ENCODE results near the gene ADAMTS17. TPM values are rescaled to one million over a fixed set of nuclear protein-coding genes. Genes with fewer than 3 reads are reported as not detected.

ADAMTS17 gene
- total and polyA plus RNA-seq, 3 donors from 2014 or later = 6.8 to 17.8 (median 12.4) TPM

DNA sequence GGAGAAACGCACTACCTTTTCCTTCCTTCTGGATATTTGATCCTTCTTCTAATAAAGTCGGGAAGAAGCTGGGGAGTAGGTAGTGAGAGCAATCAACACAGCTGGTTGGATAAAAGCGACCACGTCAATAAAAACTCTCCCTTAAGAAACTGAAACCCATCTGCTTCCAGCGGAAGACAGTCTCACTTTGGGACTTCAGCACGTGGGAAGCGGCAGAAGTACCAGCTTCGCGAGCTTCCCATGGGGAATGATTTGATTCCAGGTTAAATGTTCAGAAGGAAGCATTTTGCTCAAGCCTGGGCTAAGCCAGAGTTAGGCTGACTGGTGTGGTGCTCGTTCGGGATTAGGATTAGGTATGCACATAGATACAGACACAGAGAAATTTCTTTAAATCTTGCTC is 346.2 kb downstream of the ADAMTS17 start:
- H3K27ac ChIP-seq = no peak overlapping the region
- no peak overlapping the region for H3K4me3 ChIP-seq
- no peaks in the 10 kb centered on the region for H3K36me3 ChIP-seq (ENCODE audit: low read depth, missing control alignments)
- no peaks in the 10 kb centered on the region for H3K27me3 ChIP-seq
- H3K9me3 ChIP-seq = no peaks in the 10 kb centered on the region
- no peak for TF ChIP-seq POLR2A (IDR thresholded peaks at IDR 0.05)
- 90 to 92% methylated on average over 11 of the region's 11 CpGs for WGBS, 2 donors
- intact Hi-C loops (cut with DNase I; ENCODE audit: low total_unique reads) = no loop called here
- H3K4me1 ChIP-seq = no peaks in the 10 kb centered on the region
- no peak for DNase-seq

DNA sequence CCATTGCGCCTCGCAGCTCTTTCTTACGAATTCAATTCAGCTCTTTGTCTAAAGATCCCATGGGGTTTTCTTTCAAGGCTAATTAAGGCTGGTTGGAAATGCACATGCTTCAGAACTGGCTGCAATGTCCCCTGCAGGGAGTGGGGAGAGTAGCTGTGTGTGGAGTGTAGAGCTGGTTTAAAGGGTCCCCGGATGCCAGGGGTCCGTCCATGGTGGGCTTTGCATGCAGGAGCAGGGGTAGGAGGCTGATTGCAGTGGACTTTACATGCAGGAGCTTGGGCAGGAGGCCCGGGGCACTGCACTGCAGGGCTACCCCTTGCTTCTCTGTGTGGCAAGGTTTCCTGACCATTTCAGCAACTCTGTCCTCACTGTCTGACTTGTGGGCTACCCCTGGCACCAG is 346.9 kb downstream of the ADAMTS17 start:
- TF ChIP-seq POLR2A (IDR thresholded peaks at IDR 0.05) = no peak
- TF ChIP-seq, protein P1, sequence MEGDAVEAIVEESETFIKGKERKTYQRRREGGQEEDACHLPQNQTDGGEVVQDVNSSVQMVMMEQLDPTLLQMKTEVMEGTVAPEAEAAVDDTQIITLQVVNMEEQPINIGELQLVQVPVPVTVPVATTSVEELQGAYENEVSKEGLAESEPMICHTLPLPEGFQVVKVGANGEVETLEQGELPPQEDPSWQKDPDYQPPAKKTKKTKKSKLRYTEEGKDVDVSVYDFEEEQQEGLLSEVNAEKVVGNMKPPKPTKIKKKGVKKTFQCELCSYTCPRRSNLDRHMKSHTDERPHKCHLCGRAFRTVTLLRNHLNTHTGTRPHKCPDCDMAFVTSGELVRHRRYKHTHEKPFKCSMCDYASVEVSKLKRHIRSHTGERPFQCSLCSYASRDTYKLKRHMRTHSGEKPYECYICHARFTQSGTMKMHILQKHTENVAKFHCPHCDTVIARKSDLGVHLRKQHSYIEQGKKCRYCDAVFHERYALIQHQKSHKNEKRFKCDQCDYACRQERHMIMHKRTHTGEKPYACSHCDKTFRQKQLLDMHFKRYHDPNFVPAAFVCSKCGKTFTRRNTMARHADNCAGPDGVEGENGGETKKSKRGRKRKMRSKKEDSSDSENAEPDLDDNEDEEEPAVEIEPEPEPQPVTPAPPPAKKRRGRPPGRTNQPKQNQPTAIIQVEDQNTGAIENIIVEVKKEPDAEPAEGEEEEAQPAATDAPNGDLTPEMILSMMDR (IDR thresholded peaks at IDR 0.05) = no peak
- 82 to 84% methylated on average over 6 of the region's 6 CpGs for WGBS, 2 donors
- no peaks in the 10 kb centered on the region for H3K36me3 ChIP-seq (ENCODE audit: low read depth, missing control alignments)
- no peaks in the 10 kb centered on the region for H3K27me3 ChIP-seq
- H3K4me1 ChIP-seq = no peaks in the 10 kb centered on the region
- H3K27ac ChIP-seq = no peak overlapping the region
- no peak overlapping the region for H3K4me3 ChIP-seq
- intact Hi-C loops (cut with DNase I; ENCODE audit: low total_unique reads) = no loop called here
- no peaks in the 10 kb centered on the region for H3K9me3 ChIP-seq
- no peak for DNase-seq

DNA sequence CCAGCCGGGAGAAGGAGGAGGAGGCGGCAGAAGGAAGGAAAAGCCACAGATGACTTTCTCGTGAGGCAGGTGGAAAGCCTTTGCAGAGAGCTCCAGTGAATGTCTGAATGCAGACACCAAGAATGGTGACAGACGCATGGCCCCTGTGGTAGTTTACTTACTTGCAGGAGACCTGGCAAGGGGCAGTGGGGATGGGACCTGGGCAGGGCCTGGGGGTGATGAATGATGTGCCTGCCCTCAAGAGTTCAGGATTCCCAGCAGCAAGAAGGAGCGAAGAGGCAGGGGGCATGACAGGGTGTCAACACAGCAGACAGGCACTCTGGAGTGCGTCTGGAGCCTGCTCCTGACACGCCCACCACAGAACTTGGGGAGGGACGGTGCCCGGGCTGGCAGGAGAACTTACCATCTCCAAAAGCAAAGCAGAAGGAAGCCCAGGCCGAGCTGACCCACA is 348.1 kb downstream of the ADAMTS17 start:
- DNase-seq = no peak
- Histone ChIP-seq H3K27me3 (no peaks in the 10 kb centered on the region), H3K27ac (no peak overlapping the region), H3K9me3 (no peaks in the 10 kb centered on the region), H3K4me3 (no peak overlapping the region), H3K4me1 (no peaks in the 10 kb centered on the region), H3K36me3 (ENCODE audit: low read depth, missing control alignments) (no peaks in the 10 kb centered on the region)
- intact Hi-C loops (cut with DNase I; ENCODE audit: low total_unique reads) = no loop called here
- TF ChIP-seq POLR2A (IDR thresholded peaks at IDR 0.05) = no peak
- TF ChIP-seq, protein P1 (IDR thresholded peaks at IDR 0.05) = no peak
- 86 to 90% methylated on average over 10 of the region's 10 CpGs for WGBS, 2 donors

DNA sequence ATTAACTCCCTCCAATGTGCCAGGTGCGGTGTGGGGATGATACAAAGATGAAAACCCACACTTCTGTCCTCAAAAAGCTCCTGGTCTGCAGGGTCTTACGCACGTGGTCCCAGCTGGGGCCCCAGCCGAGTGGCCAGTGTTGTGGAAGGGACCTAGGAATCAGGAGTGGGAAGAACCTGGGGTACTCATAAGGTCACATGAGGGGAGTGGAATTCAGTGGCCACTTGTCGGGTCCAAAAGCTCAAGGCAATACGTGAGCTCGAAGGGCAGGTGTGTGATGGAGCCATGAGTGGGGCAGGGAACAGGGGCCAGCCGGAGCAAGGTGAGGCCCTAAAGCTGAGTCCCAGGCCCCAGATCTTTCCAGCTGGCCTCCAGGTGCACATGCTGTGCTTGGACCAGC is 348.5 kb downstream of the ADAMTS17 start:
- DNase-seq = no peak
- Histone ChIP-seq H3K36me3 (ENCODE audit: low read depth, missing control alignments) (no peaks in the 10 kb centered on the region), H3K9me3 (no peaks in the 10 kb centered on the region), H3K27me3 (no peaks in the 10 kb centered on the region), H3K4me3 (no peak overlapping the region), H3K27ac (no peak overlapping the region), H3K4me1 (no peaks in the 10 kb centered on the region)
- 88 to 92% methylated on average over 8 of the region's 8 CpGs for WGBS, 2 donors
- intact Hi-C loops (cut with DNase I; ENCODE audit: low total_unique reads) = no loop called here
- TF ChIP-seq, protein P1 (IDR thresholded peaks at IDR 0.05) = no peak
- no peak for TF ChIP-seq POLR2A (IDR thresholded peaks at IDR 0.05)

DNA sequence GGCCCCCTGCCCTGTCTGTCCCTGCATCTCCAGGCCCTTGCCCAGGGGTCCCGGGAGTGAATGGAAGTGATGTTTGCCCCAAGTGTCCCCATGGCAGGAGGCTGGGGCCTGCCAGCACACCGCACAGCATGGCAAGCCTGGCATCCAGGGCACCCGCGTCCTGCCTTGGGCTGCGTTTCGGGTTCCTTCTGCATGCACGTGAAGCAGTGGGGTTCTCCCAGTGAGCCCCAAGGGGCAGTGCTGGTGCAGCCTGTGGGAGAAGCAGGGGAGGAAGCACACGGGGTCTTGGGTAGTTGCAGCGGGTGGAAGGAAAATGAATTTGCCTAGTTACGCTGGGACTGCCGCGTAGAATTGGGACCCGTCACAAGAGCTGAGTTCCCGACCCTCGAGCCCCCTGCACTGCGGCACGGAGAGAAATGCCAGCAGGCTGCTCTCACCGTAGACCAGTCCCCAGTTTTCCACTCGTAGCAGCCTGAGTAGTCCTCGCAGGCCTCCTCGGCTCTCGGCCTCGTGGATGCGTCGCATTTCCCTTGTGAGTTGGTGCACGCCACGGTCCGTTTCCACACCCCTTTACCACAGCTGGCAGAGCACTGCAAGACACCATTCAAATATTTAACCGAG is 349.1 kb downstream of the ADAMTS17 start:
- no peak for TF ChIP-seq POLR2A (IDR thresholded peaks at IDR 0.05)
- TF ChIP-seq, protein P1 (IDR thresholded peaks at IDR 0.05) = no peak
- no peak for DNase-seq
- no peaks in the 10 kb centered on the region for H3K27me3 ChIP-seq
- no peak overlapping the region for H3K4me3 ChIP-seq
- no peaks in the 10 kb centered on the region for H3K9me3 ChIP-seq
- no peak overlapping the region for H3K27ac ChIP-seq
- H3K4me1 ChIP-seq = no peaks in the 10 kb centered on the region
- 94 to 95% methylated on average over 24 to 29 of the region's 29 CpGs for WGBS, 2 donors
- H3K36me3 ChIP-seq (ENCODE audit: low read depth, missing control alignments) = no peaks in the 10 kb centered on the region
- intact Hi-C loops (cut with DNase I; ENCODE audit: low total_unique reads) = no loop called here

All from testis (tissue), 3 donors.